ENCODE measurements around the gene DPEP1.
A peak's percentile ranks its signal among the peaks of the same experiment; 100 is the strongest.
"Not testable (repeated sequence)": the region's sequence is repeated elsewhere in the genome, so short reads cannot be mapped to it uniquely, and the experiment has no call there.

Gene DPEP1

GRCh38 chr16:89618109-89618998 is 4.9 kb downstream of the DPEP1 start:
- peak; percentile 1 for DNase-seq

GRCh38 chr16:89619840-89620239 is 6.4 kb downstream of the DPEP1 start:
- peak; percentile 1 for DNase-seq

- DNase-seq, result peak; percentile 28
These were observed 7.0 kb downstream of the DPEP1 start for GRCh38 chr16:89620406-89620841.

- DNase-seq, result peak; percentile 31
These were observed 7.8 kb downstream of the DPEP1 start for GRCh38 chr16:89621136-89621697.

- peak; percentile 41 for DNase-seq
These were observed 8.4 kb downstream of the DPEP1 start for GRCh38 chr16:89621698-89622409.

GRCh38 chr16:89623511-89624261 is 10.2 kb downstream of the DPEP1 start:
- peak; percentile 51 for DNase-seq

GRCh38 chr16:89624777-89625761 is 11.6 kb downstream of the DPEP1 start:
- no peak for DNase-seq

GRCh38 chr16:89629827-89630610 is 16.6 kb downstream of the DPEP1 start:
- DNase-seq, result no peak

GRCh38 chr16:89633064-89633631 is 19.7 kb downstream of the DPEP1 start:
- DNase-seq, result no peak

GRCh38 chr16:89634463-89635385 is 21.3 kb downstream of the DPEP1 start:
- not testable (repeated sequence) for DNase-seq

- DNase-seq, result no peak
These were observed 23.2 kb downstream of the DPEP1 start for GRCh38 chr16:89636663-89637062.

- no peak for DNase-seq
These were observed 23.9 kb downstream of the DPEP1 start for GRCh38 chr16:89637379-89637778.

- DNase-seq, result no peak
These were observed 25.0 kb downstream of the DPEP1 start for GRCh38 chr16:89638455-89638854.

GRCh38 chr16:89639385-89639784 is 25.9 kb downstream of the DPEP1 start:
- no peak for DNase-seq

GRCh38 chr16:89641458-89642119 is 28.1 kb downstream of the DPEP1 start:
- peak; percentile 42 for DNase-seq

- DNase-seq, result peak; percentile 7
These were observed 29.1 kb downstream of the DPEP1 start for GRCh38 chr16:89642574-89642973.

GRCh38 chr16:89643769-89644300 is 30.4 kb downstream of the DPEP1 start:
- DNase-seq, result no peak

- no peak for DNase-seq
These were observed 31.7 kb downstream of the DPEP1 start for GRCh38 chr16:89645122-89645521.
